Gastroesophageal sphincter (tissue), 3 donors: ENCODE results near the gene SH2D7.
A peak's percentile ranks its signal among the peaks of the same experiment; 100 is the strongest.

Experiments used
- EP300 ChIP-seq: sonication (generic); formaldehyde crosslinking; IDR thresholded peaks from one replicate; pipeline ENCODE4 v1.6.1; 2017; ENCODE audit warnings: antibody characterized with exemption, mild to moderate bottlenecking
- POLR2A ChIP-seq, 2 donors: fragments of 450-650 bp; IDR thresholded peaks; one replicate each; pipeline ENCODE4 v1.6.1; 2017; ENCODE audit warnings: antibody characterized with exemption in 2 of 2, mild to moderate bottlenecking in 2 of 2, moderate library complexity in 1 of 2
- TF ChIP-seq, protein P1 (sequence below), 4 experiments: fragments of 200-600 bp in 2 of 4; fragments of 450-650 bp in 2 of 4; sonication (generic) in 1 of 4; IDR thresholded peaks; one replicate each; pipeline ENCODE4 v1.5.1; 2017 to 2019; ENCODE audit warnings: antibody characterized with exemption in 4 of 4, mild to moderate bottlenecking in 2 of 4, moderate library complexity in 2 of 4

DNA sequence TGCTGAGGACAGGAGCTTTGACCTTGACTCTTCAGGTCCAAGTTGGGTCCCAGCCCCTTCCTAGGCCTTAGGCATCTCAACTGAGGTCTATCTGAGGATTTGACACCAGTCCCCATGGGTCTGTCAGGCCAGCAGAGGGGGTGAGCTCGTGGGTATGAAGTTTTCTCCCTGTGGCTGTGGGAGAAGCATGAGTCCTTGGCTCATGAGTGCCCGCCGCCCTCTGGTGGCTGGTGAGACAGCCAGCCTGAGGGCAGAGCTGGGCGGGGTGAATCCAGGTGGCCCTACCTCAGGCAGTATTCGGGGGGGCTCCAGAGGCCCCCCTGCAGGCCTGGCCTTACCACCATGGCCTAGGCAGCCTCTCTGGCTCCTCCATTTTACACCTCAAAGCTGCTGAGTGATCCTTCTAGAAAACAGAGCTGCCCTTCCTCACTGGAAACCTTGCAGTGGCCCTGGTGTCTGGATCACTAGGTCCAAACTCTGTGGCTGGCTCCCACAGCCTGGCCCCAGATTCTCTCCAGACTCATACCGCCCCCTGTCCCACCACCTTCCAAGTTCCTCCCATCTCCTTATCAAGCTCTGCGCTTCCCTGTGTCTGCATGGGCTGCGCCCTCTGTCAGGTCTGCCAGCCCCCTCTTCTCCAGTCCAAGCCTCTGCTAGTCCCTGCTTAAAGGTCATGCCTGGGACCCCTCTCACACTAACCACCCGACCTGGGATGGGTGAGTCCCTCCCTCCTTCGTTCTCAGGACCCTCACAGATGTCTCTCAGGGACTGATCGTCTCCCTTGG is 16.1 kb downstream of the SH2D7 start:
- TF ChIP-seq POLR2A (IDR thresholded peaks at IDR 0.05) = no peak
- TF ChIP-seq, protein P1, sequence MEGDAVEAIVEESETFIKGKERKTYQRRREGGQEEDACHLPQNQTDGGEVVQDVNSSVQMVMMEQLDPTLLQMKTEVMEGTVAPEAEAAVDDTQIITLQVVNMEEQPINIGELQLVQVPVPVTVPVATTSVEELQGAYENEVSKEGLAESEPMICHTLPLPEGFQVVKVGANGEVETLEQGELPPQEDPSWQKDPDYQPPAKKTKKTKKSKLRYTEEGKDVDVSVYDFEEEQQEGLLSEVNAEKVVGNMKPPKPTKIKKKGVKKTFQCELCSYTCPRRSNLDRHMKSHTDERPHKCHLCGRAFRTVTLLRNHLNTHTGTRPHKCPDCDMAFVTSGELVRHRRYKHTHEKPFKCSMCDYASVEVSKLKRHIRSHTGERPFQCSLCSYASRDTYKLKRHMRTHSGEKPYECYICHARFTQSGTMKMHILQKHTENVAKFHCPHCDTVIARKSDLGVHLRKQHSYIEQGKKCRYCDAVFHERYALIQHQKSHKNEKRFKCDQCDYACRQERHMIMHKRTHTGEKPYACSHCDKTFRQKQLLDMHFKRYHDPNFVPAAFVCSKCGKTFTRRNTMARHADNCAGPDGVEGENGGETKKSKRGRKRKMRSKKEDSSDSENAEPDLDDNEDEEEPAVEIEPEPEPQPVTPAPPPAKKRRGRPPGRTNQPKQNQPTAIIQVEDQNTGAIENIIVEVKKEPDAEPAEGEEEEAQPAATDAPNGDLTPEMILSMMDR (IDR thresholded peaks at IDR 0.05) = peak in 3 of 4 experiments; percentile 95 to 97 (median 97)
- TF ChIP-seq EP300 = no peak
